ENCODE data around the gene SLC46A1. TPM values are rescaled to one million over a fixed set of nuclear protein-coding genes. Genes with fewer than 3 reads are reported as not detected.

SLC46A1 gene
- polyA plus RNA-seq, 1 donor (not counting 4 experiments of a cell fraction or from before 2014, with no cell fraction given) = 1.9 TPM

DNA sequence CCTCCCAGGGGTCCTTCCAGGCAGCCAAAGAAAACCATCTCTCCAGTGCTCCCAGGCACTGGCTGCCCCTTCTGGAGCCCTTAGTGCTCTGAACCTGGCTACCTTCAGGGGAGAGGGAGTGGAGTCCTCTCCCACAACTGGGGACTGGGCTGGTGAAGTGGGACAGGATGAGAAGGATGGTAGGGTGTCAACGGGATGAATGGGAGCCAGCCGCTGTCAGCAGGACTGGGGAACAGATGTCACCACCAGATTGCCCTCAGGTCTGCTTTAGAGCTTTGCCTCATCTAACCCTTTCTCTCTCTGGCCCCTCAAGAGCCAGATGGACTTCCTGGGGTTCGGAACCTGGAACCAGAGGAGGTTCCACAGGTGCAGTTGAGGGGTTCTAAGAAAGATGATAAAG is 40.5 kb downstream of the SLC46A1 start:
- H3K4me3 ChIP-seq (ENCODE audit: control insufficient read depth in 2 of 3, extremely low read depth in 1 of 3, insufficient read depth in 2 of 3, low read depth in 1 of 3, low read length in 3 of 3) = no peak overlapping the region
- TF ChIP-seq EZH2 (IDR thresholded peaks at IDR 0.05; ENCODE audit: low read length) (no peak), CTCF (optimal IDR thresholded peaks at IDR 0.05 in 1 of 3, IDR thresholded peaks at IDR 0.05 in 1 of 3, conservative IDR thresholded peaks at IDR 0.05 in 1 of 3; ENCODE audit: extremely low read depth in 1 of 3, insufficient read depth in 2 of 3, low read length in 3 of 3) (no peak)
- no peaks in the 10 kb centered on the region for H3K9me1 ChIP-seq (ENCODE audit: control insufficient read depth, extremely low read depth, insufficient read depth, low read length)
- H3K4me2 ChIP-seq (ENCODE audit: control insufficient read depth, extremely low read depth, insufficient read depth, low read depth, low read length) = no peak overlapping the region
- no peaks in the 10 kb centered on the region for H3K27me3 ChIP-seq (ENCODE audit: control insufficient read depth, extremely low read depth, insufficient read depth, low read length)
- H3K36me3 ChIP-seq (ENCODE audit: control insufficient read depth in 2 of 2, extremely low read depth in 1 of 2, insufficient read depth in 2 of 2, low read length in 2 of 2) = peaks cover 11 to 27% of the 10 kb centered on the region in 2 experiments
- H3K9me3 ChIP-seq (ENCODE audit: control insufficient read depth, low read depth, low read length) = no peaks in the 10 kb centered on the region
- no peaks in the 10 kb centered on the region for H3K4me1 ChIP-seq (ENCODE audit: control insufficient read depth, extremely low read depth, insufficient read depth, low read length)
- no peak for DNase-seq (ENCODE audit: low read depth, low spot score)
- no peak for FAIRE-seq
- no peak overlapping the region for H3K27ac ChIP-seq (ENCODE audit: control insufficient read depth, insufficient read depth, low read length)
- H3K9ac ChIP-seq (ENCODE audit: control insufficient read depth, extremely low read depth, insufficient read depth, low read length) = no peak overlapping the region
- dilution Hi-C loops (cut with MboI; ENCODE audit: extremely low pct_ligation_motif_present, low sequenced_read_pairs) = no loop called here
- no peaks in the 10 kb centered on the region for H3K79me2 ChIP-seq (ENCODE audit: control insufficient read depth, insufficient read depth, low read length)
- H4K20me1 ChIP-seq (ENCODE audit: control insufficient read depth, extremely low read depth, insufficient read depth, low read length) = no peaks in the 10 kb centered on the region
- no peak overlapping the region for H2AFZ ChIP-seq (ENCODE audit: control insufficient read depth, low read length)

- FAIRE-seq (no peak), DNase-seq (ENCODE audit: low read depth, low spot score) (no peak)
- no peak within 1 kb of the TSS for H3K27ac ChIP-seq (ENCODE audit: control insufficient read depth, insufficient read depth, low read length)
- H3K9ac ChIP-seq (ENCODE audit: control insufficient read depth, extremely low read depth, insufficient read depth, low read length) = no peak within 1 kb of the TSS
- H3K4me1 ChIP-seq (ENCODE audit: control insufficient read depth, extremely low read depth, insufficient read depth, low read length) = no peaks in the 10 kb centered on the region
- peaks cover 15 to 31% of the 10 kb centered on the region in 2 experiments for H3K36me3 ChIP-seq (ENCODE audit: control insufficient read depth in 2 of 2, extremely low read depth in 1 of 2, insufficient read depth in 2 of 2, low read length in 2 of 2)
- no peaks in the 10 kb centered on the region for H3K27me3 ChIP-seq (ENCODE audit: control insufficient read depth, extremely low read depth, insufficient read depth, low read length)
- TF ChIP-seq EZH2 (IDR thresholded peaks at IDR 0.05; ENCODE audit: low read length) = no peak
- no peak for TF ChIP-seq CTCF (optimal IDR thresholded peaks at IDR 0.05 in 1 of 3, IDR thresholded peaks at IDR 0.05 in 1 of 3, conservative IDR thresholded peaks at IDR 0.05 in 1 of 3; ENCODE audit: extremely low read depth in 1 of 3, insufficient read depth in 2 of 3, low read length in 3 of 3)
- H3K9me3 ChIP-seq (ENCODE audit: control insufficient read depth, low read depth, low read length) = no peaks in the 10 kb centered on the region
- dilution Hi-C loops (cut with MboI; ENCODE audit: extremely low pct_ligation_motif_present, low sequenced_read_pairs) = no loop called here
- no peak within 1 kb of the TSS for H2AFZ ChIP-seq (ENCODE audit: control insufficient read depth, low read length)
- H3K4me2 ChIP-seq (ENCODE audit: control insufficient read depth, extremely low read depth, insufficient read depth, low read depth, low read length) = no peak within 1 kb of the TSS
- H3K9me1 ChIP-seq (ENCODE audit: control insufficient read depth, extremely low read depth, insufficient read depth, low read length) = no peaks in the 10 kb centered on the region
- H3K79me2 ChIP-seq (ENCODE audit: control insufficient read depth, insufficient read depth, low read length) = no peaks in the 10 kb centered on the region
- no peak within 1 kb of the TSS for H3K4me3 ChIP-seq (ENCODE audit: control insufficient read depth in 2 of 3, extremely low read depth in 1 of 3, insufficient read depth in 2 of 3, low read depth in 1 of 3, low read length in 3 of 3)
- H4K20me1 ChIP-seq (ENCODE audit: control insufficient read depth, extremely low read depth, insufficient read depth, low read length) = no peaks in the 10 kb centered on the region
These were observed 41.2 kb downstream of the SLC46A1 start, which contains the start of gene SEBOX for GRCh38 chr17:28364665-28365363. SEBOX (minus strand) TSS chr17:28365199; CDS start chr17:28365151, 48 bp downstream.
